GM18867 (cell line): ENCODE data around the gene NOP14.
A peak's percentile ranks its signal among the peaks of the same experiment; 100 is the strongest.
"Not testable (repeated sequence)": the region's sequence is repeated elsewhere in the genome, so short reads cannot be mapped to it uniquely, and the experiment has no call there.

ENCODE experiments used
- ATAC-seq: cut with Tn5 transposase; IDR thresholded peaks from one replicate; pipeline ENCODE4 v1.9.1; 2021; ENCODE audit warnings: mild to moderate bottlenecking, moderate library complexity; ENCODE audit not compliant: unreplicated experiment

NOP14 gene

GRCh38 chr4:2963175-2963965, at the start of gene NOP14, which contains the start of gene GRK4:
Gene NOP14, minus strand, starts transcription at chr4:2963406. Its CDS starts 87 bp downstream, at chr4:2963319.
Gene GRK4, plus strand, starts transcription at chr4:2963571. Its CDS starts 500 bp downstream, at chr4:2964071.
- peak; percentile 88 for ATAC-seq

- ATAC-seq: no peak
Observed at GRCh38 chr4:3011456-3012220, 48.4 kb upstream of the NOP14 start.

GRCh38 chr4:3010998-3011397, 47.8 kb upstream of the NOP14 start:
- no peak for ATAC-seq

- ATAC-seq: no peak
Observed at GRCh38 chr4:3010577-3010976, 47.4 kb upstream of the NOP14 start.

- no peak for ATAC-seq
Observed at GRCh38 chr4:3009422-3009821, 46.2 kb upstream of the NOP14 start.

- ATAC-seq: no peak
Observed at GRCh38 chr4:3007724-3008123, 44.5 kb upstream of the NOP14 start.

- no peak for ATAC-seq
Observed at GRCh38 chr4:2996415-2996814, 33.2 kb upstream of the NOP14 start.

- no peak for ATAC-seq
Observed at GRCh38 chr4:2995546-2996265, 32.5 kb upstream of the NOP14 start.

GRCh38 chr4:2994917-2995316, 31.7 kb upstream of the NOP14 start:
- no peak for ATAC-seq

GRCh38 chr4:2991243-2991642, 28.0 kb upstream of the NOP14 start:
- no peak for ATAC-seq

GRCh38 chr4:2983715-2984114, 20.5 kb upstream of the NOP14 start:
- ATAC-seq: not testable (repeated sequence)

- no peak for ATAC-seq
Observed at GRCh38 chr4:2982012-2982411, 18.8 kb upstream of the NOP14 start.

GRCh38 chr4:2981256-2981819, 18.1 kb upstream of the NOP14 start:
- ATAC-seq: no peak

- no peak for ATAC-seq
Observed at GRCh38 chr4:2977211-2978088, 14.2 kb upstream of the NOP14 start.

GRCh38 chr4:2971275-2971674, 8.1 kb upstream of the NOP14 start:
- no peak for ATAC-seq

GRCh38 chr4:2968381-2968780, 5.2 kb upstream of the NOP14 start:
- no peak for ATAC-seq

- ATAC-seq: no peak
Observed at GRCh38 chr4:2965262-2965661, 2.1 kb upstream of the NOP14 start.

GRCh38 chr4:2964706-2965258, 1.6 kb upstream of the NOP14 start:
- ATAC-seq: no peak

- ATAC-seq: peak; percentile 0
Observed at GRCh38 chr4:2963966-2964471, 813 bp upstream of the NOP14 start.
